Measurements from ENCODE around the gene SRGAP1.
"Not testable (repeated sequence)": the region's sequence is repeated elsewhere in the genome, so short reads cannot be mapped to it uniquely, and the experiment has no call there.

Gene SRGAP1

GRCh38 chr12:64122995-64123394, 278.5 kb downstream of the SRGAP1 start:
- DNase-seq (ENCODE audit: low read depth): no peak

GRCh38 chr12:64123448-64123847, 278.9 kb downstream of the SRGAP1 start:
- no peak for DNase-seq (ENCODE audit: low read depth)

GRCh38 chr12:64124511-64125197, 280.2 kb downstream of the SRGAP1 start:
- DNase-seq (ENCODE audit: low read depth): no peak

GRCh38 chr12:64125913-64126312, 281.4 kb downstream of the SRGAP1 start:
- DNase-seq (ENCODE audit: low read depth): no peak

- DNase-seq (ENCODE audit: low read depth): no peak
Observed at GRCh38 chr12:64127811-64128210, 283.3 kb downstream of the SRGAP1 start.

- no peak for DNase-seq (ENCODE audit: low read depth)
Observed at GRCh38 chr12:64128366-64128765, 283.9 kb downstream of the SRGAP1 start.

GRCh38 chr12:64130476-64130875, 286.0 kb downstream of the SRGAP1 start:
- not testable (repeated sequence) for DNase-seq (ENCODE audit: low read depth)

- DNase-seq (ENCODE audit: low read depth): not testable (repeated sequence)
Observed at GRCh38 chr12:64131456-64131855, 287.0 kb downstream of the SRGAP1 start.

- DNase-seq (ENCODE audit: low read depth): not testable (repeated sequence)
Observed at GRCh38 chr12:64132672-64133071, 288.2 kb downstream of the SRGAP1 start.

- no peak for DNase-seq (ENCODE audit: low read depth)
Observed at GRCh38 chr12:64137117-64137516, 292.6 kb downstream of the SRGAP1 start.

- DNase-seq (ENCODE audit: low read depth): no peak
Observed at GRCh38 chr12:64139021-64139420, 294.5 kb downstream of the SRGAP1 start.

- DNase-seq (ENCODE audit: low read depth): no peak
Observed at GRCh38 chr12:64142382-64142781, 297.9 kb downstream of the SRGAP1 start.

- no peak for DNase-seq (ENCODE audit: low read depth)
Observed at GRCh38 chr12:64142784-64143183, 298.3 kb downstream of the SRGAP1 start.

GRCh38 chr12:64145226-64145625, 300.7 kb downstream of the SRGAP1 start:
- DNase-seq (ENCODE audit: low read depth): no peak

- no peak for DNase-seq (ENCODE audit: low read depth)
Observed at GRCh38 chr12:64147011-64147631, 302.6 kb downstream of the SRGAP1 start.

GRCh38 chr12:64147875-64148274, 303.4 kb downstream of the SRGAP1 start:
- no peak for DNase-seq (ENCODE audit: low read depth)

GRCh38 chr12:64154677-64155076, 310.2 kb downstream of the SRGAP1 start:
- DNase-seq (ENCODE audit: low read depth): no peak

- no peak for DNase-seq (ENCODE audit: low read depth)
Observed at GRCh38 chr12:64157110-64157509, 312.6 kb downstream of the SRGAP1 start.

- no peak for DNase-seq (ENCODE audit: low read depth)
Observed at GRCh38 chr12:64160021-64160710, 315.7 kb downstream of the SRGAP1 start.

GRCh38 chr12:64160711-64161060, 316.2 kb downstream of the SRGAP1 start:
- DNase-seq (ENCODE audit: low read depth): no peak

GRCh38 chr12:64166606-64167005, 322.1 kb downstream of the SRGAP1 start:
- not testable (repeated sequence) for DNase-seq (ENCODE audit: low read depth)

GRCh38 chr12:64167041-64167440, 322.5 kb downstream of the SRGAP1 start:
- not testable (repeated sequence) for DNase-seq (ENCODE audit: low read depth)

GRCh38 chr12:64170024-64170423, 325.5 kb downstream of the SRGAP1 start:
- no peak for DNase-seq (ENCODE audit: low read depth)

Data from activated T-cell treated with anti-CD3 and anti-CD28 coated beads for 48 hours (primary cell).